Liver (tissue), 9 donors: ENCODE results near the gene GNPTG. TPM values are rescaled to one million over a fixed set of nuclear protein-coding genes. Genes with fewer than 3 reads are reported as not detected.

Source experiments
- DNase-seq: peaks from one replicate; pipeline ENCODE4 v3.0.0-alpha.2; 2017; ENCODE audit warnings: low spot score
- H3K27ac ChIP-seq, 2 donors: one replicate each; pipeline ENCODE4 v1.7.0; 2013; ENCODE audit warnings: inconsistent platforms in 2 of 2, low read length in 2 of 2, control low read depth in 1 of 2, low read depth in 1 of 2, mild to moderate bottlenecking in 1 of 2
- H3K27me3 ChIP-seq, 4 donors: one replicate each; pipeline versions ENCODE4 v1.6.1 to v1.7.0; 2013; ENCODE audit warnings: low read length in 3 of 4, inconsistent platforms in 1 of 4, mild to moderate bottlenecking in 1 of 4, moderate library complexity in 1 of 4; ENCODE audit not compliant: control insufficient read depth in 4 of 4, insufficient read depth in 4 of 4
- H3K36me3 ChIP-seq, 4 donors: one replicate each; pipeline versions ENCODE4 v1.6.1 to v1.7.0; 2013; ENCODE audit warnings: low read length in 3 of 4, mild to moderate bottlenecking in 3 of 4, low read depth in 1 of 4, moderate library complexity in 1 of 4; ENCODE audit not compliant: control insufficient read depth in 4 of 4, insufficient read depth in 3 of 4
- H3K4me1 ChIP-seq, 4 donors: one replicate each; pipeline versions ENCODE4 v1.6.1 to v1.7.0; 2013; ENCODE audit warnings: low read length in 3 of 4, mild to moderate bottlenecking in 3 of 4, moderate library complexity in 1 of 4; ENCODE audit not compliant: control insufficient read depth in 4 of 4, insufficient read depth in 4 of 4
- H3K4me3 ChIP-seq, 3 donors: one replicate each; pipeline versions ENCODE4 v1.6.1 to v1.7.0; 2013; ENCODE audit warnings: low read length in 3 of 3, control low read depth in 1 of 3, low read depth in 1 of 3, mild to moderate bottlenecking in 1 of 3
- H3K9ac ChIP-seq, 2 donors: one replicate each; pipeline ENCODE4 v1.7.0; 2013; ENCODE audit warnings: low read length in 2 of 2, mild to moderate bottlenecking in 2 of 2, moderate library complexity in 2 of 2, control low read depth in 1 of 2, low read depth in 1 of 2
- H3K9me3 ChIP-seq, 4 donors: one replicate each; pipeline versions ENCODE4 v1.6.1 to v1.7.0; 2013; ENCODE audit warnings: low read length in 3 of 4; ENCODE audit not compliant: control insufficient read depth in 4 of 4
- ATF3 ChIP-seq: IDR thresholded peaks from 2 replicates; pipeline ENCODE4 v1.6.1; 2016; ENCODE audit warnings: antibody characterized with exemption
- CTCF ChIP-seq: fragments of 150-350 bp; IDR thresholded peaks from 2 replicates; pipeline ENCODE4 v1.5.1; 2017; ENCODE audit warnings: improper control_type of control experiment, low read depth, low read length; ENCODE audit not compliant: missing input control
- EGR1 ChIP-seq, 2 donors: IDR thresholded peaks; 2 replicates each; pipeline ENCODE4 v1.6.1; 2016 to 2018; ENCODE audit warnings: antibody characterized with exemption in 2 of 2, low read depth in 2 of 2
- FOXA1 ChIP-seq: IDR thresholded peaks from 2 replicates; pipeline ENCODE4 v1.6.1; 2016; ENCODE audit warnings: antibody characterized with exemption
- FOXA2 ChIP-seq: IDR thresholded peaks from 2 replicates; pipeline ENCODE4 v1.6.1; 2016; ENCODE audit warnings: antibody characterized with exemption
- GABPA ChIP-seq, 2 donors: IDR thresholded peaks in 1 of 2; conservative IDR thresholded peaks in 1 of 2; 2 replicates each; pipeline ENCODE4 v1.6.1; 2016; ENCODE audit warnings: antibody characterized with exemption in 2 of 2, mild to moderate bottlenecking in 1 of 2, moderate library complexity in 1 of 2
- HNF4A ChIP-seq, 2 donors: conservative IDR thresholded peaks; 2 replicates each; pipeline ENCODE4 v1.6.1; 2016; ENCODE audit warnings: antibody characterized with exemption in 2 of 2, mild to moderate bottlenecking in 2 of 2
- HNF4G ChIP-seq: IDR thresholded peaks from 2 replicates; pipeline ENCODE4 v1.6.1; 2016; ENCODE audit warnings: antibody characterized with exemption
- JUND ChIP-seq, 2 donors: IDR thresholded peaks; 2 replicates each; pipeline ENCODE4 v1.6.1; 2016; ENCODE audit warnings: antibody characterized with exemption in 2 of 2
- NR2F2 ChIP-seq: IDR thresholded peaks from 2 replicates; pipeline ENCODE4 v1.6.1; 2016; ENCODE audit warnings: antibody characterized with exemption
- RAD21 ChIP-seq, 2 donors: IDR thresholded peaks; 2 replicates each; pipeline ENCODE4 v1.6.1; 2016; ENCODE audit warnings: antibody characterized with exemption in 2 of 2, mild to moderate bottlenecking in 2 of 2
- REST ChIP-seq: IDR thresholded peaks from 2 replicates; pipeline ENCODE4 v1.6.1; 2016; ENCODE audit warnings: antibody characterized with exemption, mild to moderate bottlenecking
- RXRA ChIP-seq, 2 donors: IDR thresholded peaks; 2 replicates each; pipeline ENCODE4 v1.6.1; 2017 to 2018; ENCODE audit warnings: antibody characterized with exemption in 2 of 2, mild to moderate bottlenecking in 1 of 2
- SP1 ChIP-seq: IDR thresholded peaks from 2 replicates; pipeline ENCODE4 v1.6.1; 2018; ENCODE audit warnings: antibody characterized with exemption, mild to moderate bottlenecking
- TAF1 ChIP-seq: conservative IDR thresholded peaks from 2 replicates; pipeline ENCODE4 v1.6.1; 2016; ENCODE audit warnings: antibody characterized with exemption, mild to moderate bottlenecking
- YY1 ChIP-seq: IDR thresholded peaks from 2 replicates; pipeline ENCODE4 v1.6.1; 2016; ENCODE audit warnings: antibody characterized with exemption, mild to moderate bottlenecking
- ZBTB33 ChIP-seq: IDR thresholded peaks from 2 replicates; pipeline ENCODE4 v1.6.1; 2016; ENCODE audit warnings: antibody characterized with exemption
- WGBS: extraction: QIAGEN DNeasy Blood & Tissue Kit; methylation state at CpG from one replicate; pipeline ENCODE4 v1.1.7; 2013; 5-methylcytosine and 5-hydroxymethylcytosine counted together
- polyA plus RNA-seq, 2 donors: library from polyadenylated mRNA; stranded (reverse) in 1 of 2; unstranded in 1 of 2; fragments of 200-250 nt in 1 of 2; fragments of >200 nt in 1 of 2; fragmentation: Nextera tagmentation in 1 of 2; extraction: Ambion mirVana in 1 of 2; gene quantifications; one replicate each; pipeline versions ENCODE4 v1.2.1 to v1.2.3, GENCODE V29; 2013 to 2015
- total RNA-seq, 2 donors: library from RNA; depleted of rRNA; stranded (reverse); fragments of >200 nt; gene quantifications; one replicate each; pipeline ENCODE4 v1.2.3, GENCODE V29; 2014
- TF ChIP-seq, protein P1 (sequence below): IDR thresholded peaks from 2 replicates; pipeline ENCODE4 v1.6.1; 2016; ENCODE audit warnings: antibody characterized with exemption
- donor health status: healthy.
- donor health status: healthy.
- donor health status: healthy.
- donor health status: healthy.
- donor health status: healthy.

The GNPTG gene
- total and polyA plus RNA-seq, 4 donors = 24.4 to 79.6 (median 41.0) TPM

- Histone ChIP-seq H3K4me1 (peaks cover 0 to 5% (median 1%) of the 10 kb centered on the region in 4 donors), H3K27me3 (no peaks in the 10 kb centered on the region), H3K27ac (no peak overlapping the region), H3K9ac (no peak overlapping the region), H3K36me3 (peaks cover 7 to 49% (median 12%) of the 10 kb centered on the region in 4 donors), H3K9me3 (no peaks in the 10 kb centered on the region), H3K4me3 (no peak overlapping the region)
- no peak for DNase-seq
- TF ChIP-seq RXRA (IDR thresholded peaks at IDR 0.05) = no peak
- no peak for TF ChIP-seq FOXA1
- TF ChIP-seq EGR1 (IDR thresholded peaks at IDR 0.05; ENCODE audit: low read depth in 2 of 2) = no peak
- TF ChIP-seq ATF3 = no peak
- no peak for TF ChIP-seq CTCF
- no peak for TF ChIP-seq JUND (IDR thresholded peaks at IDR 0.05)
- no peak for TF ChIP-seq ZBTB33
- TF ChIP-seq SP1 = no peak
- TF ChIP-seq NR2F2 = no peak
- TF ChIP-seq YY1 = no peak
- TF ChIP-seq, protein P1, sequence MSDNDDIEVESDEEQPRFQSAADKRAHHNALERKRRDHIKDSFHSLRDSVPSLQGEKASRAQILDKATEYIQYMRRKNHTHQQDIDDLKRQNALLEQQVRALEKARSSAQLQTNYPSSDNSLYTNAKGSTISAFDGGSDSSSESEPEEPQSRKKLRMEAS = no peak
- TF ChIP-seq GABPA (IDR thresholded peaks at IDR 0.05 in 1 of 2, conservative IDR thresholded peaks at IDR 0.05 in 1 of 2) = no peak
- WGBS = 95% methylated on average over 22 of the region's 22 CpGs
Measured at GRCh38 chr16:1403036-1403435, 51.3 kb downstream of the GNPTG start.

- no peak overlapping the region for H3K4me3 ChIP-seq
- H3K4me1 ChIP-seq = peaks cover 5 to 12% (median 7%) of the 10 kb centered on the region in 4 donors
- H3K36me3 ChIP-seq = peaks cover 3 to 43% (median 12%) of the 10 kb centered on the region in 4 donors
- no peaks in the 10 kb centered on the region for H3K27me3 ChIP-seq
- WGBS = 97% methylated on average over 14 of the region's 14 CpGs
- H3K9ac ChIP-seq = no peak overlapping the region
- H3K27ac ChIP-seq = no peak overlapping the region
- TF ChIP-seq HNF4A (conservative IDR thresholded peaks at IDR 0.05) (no peak), FOXA2 (no peak), TAF1 (no peak), EGR1 (IDR thresholded peaks at IDR 0.05; ENCODE audit: low read depth in 2 of 2) (no peak), ATF3 (no peak), CTCF (no peak), RXRA (IDR thresholded peaks at IDR 0.05) (no peak), REST (no peak), JUND (IDR thresholded peaks at IDR 0.05) (no peak), YY1 (no peak), SP1 (no peak), HNF4G (no peak), ZBTB33 (no peak), NR2F2 (no peak), RAD21 (IDR thresholded peaks at IDR 0.05) (no peak), GABPA (IDR thresholded peaks at IDR 0.05 in 1 of 2, conservative IDR thresholded peaks at IDR 0.05 in 1 of 2) (no peak), FOXA1 (no peak)
- TF ChIP-seq, protein P1 = no peak
- H3K9me3 ChIP-seq = no peaks in the 10 kb centered on the region
- DNase-seq = no peak
Measured at GRCh38 chr16:1403733-1404132, 52.0 kb downstream of the GNPTG start.
